Measurements from ENCODE around the gene SLC24A2. TPM values are rescaled to one million over a fixed set of nuclear protein-coding genes. Genes with fewer than 3 reads are reported as not detected.
A peak's percentile ranks its signal among the peaks of the same experiment; 100 is the strongest.

The SLC24A2 gene
- polyA plus RNA-seq, 3 donors from 2014 or later = not detected

DNA sequence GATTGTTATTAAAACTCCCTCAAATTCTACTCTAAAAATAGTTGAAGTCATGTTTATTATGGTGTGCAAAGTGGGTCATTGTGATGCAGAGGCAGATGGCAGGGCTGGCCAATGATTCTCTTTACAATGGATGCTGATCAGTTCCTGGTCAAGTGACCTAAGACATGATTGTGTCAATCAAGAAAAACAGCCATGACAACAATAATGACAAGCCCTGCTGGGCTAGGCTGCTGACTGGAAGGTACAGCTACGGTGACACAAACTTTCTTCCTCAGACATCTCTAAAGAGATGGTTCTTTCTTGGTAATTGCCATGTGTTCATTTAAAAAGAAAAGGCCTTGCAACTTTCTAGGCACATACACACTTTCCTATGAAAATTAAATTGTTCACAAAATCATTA, 3.6 kb downstream of the SLC24A2 start:
- DNase-seq = no peak
- H3K36me3 Mint-ChIP-seq = no peaks in the 10 kb centered on the region
- no peak overlapping the region for H3K27ac Mint-ChIP-seq
- H3K4me1 Mint-ChIP-seq = no peaks in the 10 kb centered on the region
- peaks cover 0 to 6% (median under 1%) of the 10 kb centered on the region in 6 donors for H3K9me3 Mint-ChIP-seq
- H3K27me3 Mint-ChIP-seq (ENCODE audit: low read depth in 3 of 3) = peaks cover 0 to 9% (median 6%) of the 10 kb centered on the region in 3 donors
- no peak overlapping the region for H3K4me3 Mint-ChIP-seq

DNA sequence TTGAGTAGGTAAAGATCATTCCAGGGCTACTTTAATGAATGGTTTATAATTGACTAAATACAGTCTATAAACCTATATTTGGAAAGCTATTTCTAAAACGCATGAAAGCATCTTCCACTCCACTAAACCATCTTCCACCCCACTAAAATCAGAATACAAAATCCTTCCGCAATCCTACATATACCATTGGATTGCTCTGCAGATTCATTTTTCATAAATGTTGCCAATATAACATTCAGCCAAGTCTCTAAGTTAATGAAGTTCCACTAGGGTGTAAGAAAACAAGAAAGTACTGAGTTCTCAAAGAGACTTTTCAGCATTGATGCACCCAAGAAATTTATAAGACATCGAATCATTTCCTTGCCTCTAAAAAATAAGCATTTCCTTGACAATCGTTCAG, 4.7 kb downstream of the SLC24A2 start:
- no peak for DNase-seq
- H3K4me3 Mint-ChIP-seq = no peak overlapping the region
- H3K27me3 Mint-ChIP-seq (ENCODE audit: low read depth in 3 of 3) = peaks cover 1 to 8% (median 2%) of the 10 kb centered on the region in 3 donors
- no peaks in the 10 kb centered on the region for H3K4me1 Mint-ChIP-seq
- no peaks in the 10 kb centered on the region for H3K36me3 Mint-ChIP-seq
- no peak overlapping the region for H3K27ac Mint-ChIP-seq
- peaks cover 0 to 7% (median under 1%) of the 10 kb centered on the region in 6 donors for H3K9me3 Mint-ChIP-seq

DNA sequence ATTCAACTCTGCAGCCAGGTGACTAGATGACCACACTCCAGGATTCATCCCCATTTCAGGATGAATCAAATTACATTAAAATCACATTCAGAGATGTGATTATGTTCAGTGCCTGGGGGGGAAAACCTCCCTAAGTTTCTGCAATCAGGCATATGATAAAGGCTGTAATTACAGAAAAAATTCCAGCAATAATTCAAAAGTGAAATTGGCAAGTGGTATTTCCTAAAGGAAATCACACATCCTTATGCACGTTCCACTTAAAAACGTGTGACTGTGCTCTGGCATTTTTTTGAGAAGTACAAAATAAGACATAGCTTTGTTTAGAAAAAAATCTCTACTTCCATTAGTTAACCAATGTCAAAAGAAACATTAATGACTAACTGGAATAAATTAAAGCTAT, 5.3 kb downstream of the SLC24A2 start:
- no peak overlapping the region for H3K4me3 Mint-ChIP-seq
- no peaks in the 10 kb centered on the region for H3K4me1 Mint-ChIP-seq
- peaks cover 0 to 7% (median 2%) of the 10 kb centered on the region in 6 donors for H3K9me3 Mint-ChIP-seq
- peaks cover 1 to 6% (median 4%) of the 10 kb centered on the region in 3 donors for H3K27me3 Mint-ChIP-seq (ENCODE audit: low read depth in 3 of 3)
- no peak for DNase-seq
- no peak overlapping the region for H3K27ac Mint-ChIP-seq
- H3K36me3 Mint-ChIP-seq = no peaks in the 10 kb centered on the region

GRCh38 chr9:19782005-19782404, 6.8 kb downstream of the SLC24A2 start:
- Mint-ChIP-seq H3K9me3 (peaks cover 0 to 7% (median 2%) of the 10 kb centered on the region in 6 donors), H3K4me1 (no peaks in the 10 kb centered on the region), H3K4me3 (no peak overlapping the region)

DNA sequence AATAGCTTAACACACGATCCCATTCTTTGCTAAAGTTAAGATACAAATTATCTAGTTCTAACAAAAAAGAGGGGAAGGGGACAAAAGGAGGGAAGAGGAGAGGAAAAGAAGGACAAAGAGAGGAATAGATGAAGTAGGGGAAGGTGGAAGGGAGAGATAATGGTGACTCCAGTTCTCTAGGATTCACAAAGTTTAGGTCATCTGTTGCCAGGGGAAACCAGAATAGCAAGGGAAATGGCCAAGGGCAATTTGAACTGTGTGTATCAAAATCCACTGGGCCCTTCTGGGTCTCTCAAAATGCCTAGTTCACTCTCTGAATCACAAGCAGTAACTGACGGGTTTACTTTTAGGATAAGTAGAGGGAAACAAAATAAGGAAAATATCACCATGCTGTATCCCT, 7.6 kb downstream of the SLC24A2 start:
- DNase-seq = no peak
- peaks cover 0 to 7% (median 2%) of the 10 kb centered on the region in 6 donors for H3K9me3 Mint-ChIP-seq
- no peaks in the 10 kb centered on the region for H3K36me3 Mint-ChIP-seq
- H3K27me3 Mint-ChIP-seq (ENCODE audit: low read depth in 3 of 3) = peaks cover 1 to 6% (median 4%) of the 10 kb centered on the region in 3 donors
- no peak overlapping the region for H3K4me3 Mint-ChIP-seq
- no peaks in the 10 kb centered on the region for H3K4me1 Mint-ChIP-seq
- H3K27ac Mint-ChIP-seq = no peak overlapping the region

More at GRCh38 chr9:19782005-19782404, 6.8 kb downstream of the SLC24A2 start:
- Mint-ChIP-seq H3K36me3 (no peaks in the 10 kb centered on the region), H3K27ac (no peak overlapping the region), H3K27me3 (ENCODE audit: low read depth in 3 of 3) (peaks cover 1 to 6% (median 4%) of the 10 kb centered on the region in 3 donors)
- DNase-seq = no peak

GRCh38 chr9:19771446-19771845, 17.4 kb downstream of the SLC24A2 start:
- no peak for DNase-seq
- peaks cover 0 to 7% (median 2%) of the 10 kb centered on the region in 6 donors for H3K9me3 Mint-ChIP-seq
- H3K36me3 Mint-ChIP-seq = no peaks in the 10 kb centered on the region
- no peaks in the 10 kb centered on the region for H3K4me1 Mint-ChIP-seq
- no peak overlapping the region for H3K27ac Mint-ChIP-seq
- peaks cover 0 to 2% (median 2%) of the 10 kb centered on the region in 3 donors for H3K27me3 Mint-ChIP-seq (ENCODE audit: low read depth in 3 of 3)
- no peak overlapping the region for H3K4me3 Mint-ChIP-seq

- no peak overlapping the region for H3K27ac Mint-ChIP-seq
Measured at GRCh38 chr9:19770973-19771372, 17.9 kb downstream of the SLC24A2 start.

GRCh38 chr9:19769213-19769612, 19.6 kb downstream of the SLC24A2 start:
- Mint-ChIP-seq H3K4me1 (no peaks in the 10 kb centered on the region), H3K4me3 (no peak overlapping the region), H3K9me3 (peaks cover 8 to 25% (median 11%) of the 10 kb centered on the region in 6 donors), H3K27ac (no peak overlapping the region), H3K36me3 (peaks cover 0 to 6% (median 0%) of the 10 kb centered on the region in 3 donors), H3K27me3 (ENCODE audit: low read depth in 3 of 3) (peaks cover 0 to 2% (median 2%) of the 10 kb centered on the region in 3 donors)
- DNase-seq = no peak

More at GRCh38 chr9:19770973-19771372, 17.9 kb downstream of the SLC24A2 start:
- peaks cover 0 to 1% (median 0%) of the 10 kb centered on the region in 3 donors for H3K36me3 Mint-ChIP-seq
- no peak for DNase-seq
- H3K27me3 Mint-ChIP-seq (ENCODE audit: low read depth in 3 of 3) = peaks cover 0 to 2% (median 2%) of the 10 kb centered on the region in 3 donors
- H3K4me1 Mint-ChIP-seq = no peaks in the 10 kb centered on the region
- H3K9me3 Mint-ChIP-seq = peaks cover under 1 to 12% (median 4%) of the 10 kb centered on the region in 6 donors
- no peak overlapping the region for H3K4me3 Mint-ChIP-seq

- H3K4me1 Mint-ChIP-seq = no peaks in the 10 kb centered on the region
- no peak for DNase-seq
- peaks cover 8 to 26% (median 13%) of the 10 kb centered on the region in 6 donors for H3K9me3 Mint-ChIP-seq
- H3K36me3 Mint-ChIP-seq = peaks cover 0 to 6% (median 0%) of the 10 kb centered on the region in 3 donors
- H3K27ac Mint-ChIP-seq = no peak overlapping the region
- H3K27me3 Mint-ChIP-seq (ENCODE audit: low read depth in 3 of 3) = peaks cover 0 to 2% (median 2%) of the 10 kb centered on the region in 3 donors
- no peak overlapping the region for H3K4me3 Mint-ChIP-seq
Measured at GRCh38 chr9:19768798-19769197, 20.0 kb downstream of the SLC24A2 start.

DNA sequence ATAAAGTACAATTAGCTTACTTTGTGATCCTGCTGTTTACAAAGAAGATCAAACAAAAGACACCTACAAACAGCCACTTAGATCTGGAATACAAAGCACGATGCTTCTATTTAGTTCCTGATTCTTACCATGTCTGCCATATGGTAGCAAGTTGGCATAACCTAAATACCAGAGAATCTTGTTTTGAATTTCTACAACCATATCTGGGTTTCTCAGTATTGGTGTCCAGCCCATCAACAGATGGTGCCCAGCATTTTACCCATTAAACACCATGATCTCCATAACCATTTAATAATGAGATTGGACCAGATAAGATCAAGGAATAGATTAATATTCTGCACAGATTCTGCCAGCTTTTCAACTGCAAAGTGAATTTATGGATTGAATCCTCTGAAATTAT, 29.8 kb downstream of the SLC24A2 start:
- no peak overlapping the region for H3K27ac Mint-ChIP-seq
- H3K4me1 Mint-ChIP-seq = no peaks in the 10 kb centered on the region
- no peaks in the 10 kb centered on the region for H3K36me3 Mint-ChIP-seq
- no peak overlapping the region for H3K4me3 Mint-ChIP-seq
- DNase-seq = no peak
- H3K9me3 Mint-ChIP-seq = peaks cover 0 to 8% (median 3%) of the 10 kb centered on the region in 6 donors
- no peaks in the 10 kb centered on the region for H3K27me3 Mint-ChIP-seq (ENCODE audit: low read depth in 3 of 3)

- no peak overlapping the region for H3K27ac Mint-ChIP-seq
- peaks cover 0 to 5% (median 1%) of the 10 kb centered on the region in 6 donors for H3K9me3 Mint-ChIP-seq
Measured at GRCh38 chr9:19757745-19758144, 31.1 kb downstream of the SLC24A2 start.

DNA sequence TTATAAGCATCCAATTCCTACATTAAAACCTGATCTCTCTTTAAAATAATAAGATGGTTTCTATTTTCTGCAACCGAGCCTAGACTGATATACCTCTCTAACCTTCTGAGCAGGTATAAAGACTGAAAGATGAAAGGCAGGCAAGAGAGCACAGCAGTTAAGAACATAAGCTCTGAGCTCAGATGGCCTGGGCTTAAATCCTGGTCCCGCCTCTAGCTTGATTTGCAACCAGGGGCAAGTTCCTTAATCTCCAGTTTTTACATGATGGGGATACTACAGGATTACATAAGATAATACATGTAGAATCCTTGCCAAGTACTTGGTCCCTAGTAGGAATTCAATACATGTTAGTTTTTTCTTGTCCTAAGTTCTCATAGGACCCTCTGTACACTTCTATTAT, 33.9 kb downstream of the SLC24A2 start:
- no peaks in the 10 kb centered on the region for H3K4me1 Mint-ChIP-seq
- H3K9me3 Mint-ChIP-seq = peaks cover 0 to 7% (median 0%) of the 10 kb centered on the region in 6 donors
- no peak for DNase-seq
- H3K4me3 Mint-ChIP-seq = no peak overlapping the region
- no peak overlapping the region for H3K27ac Mint-ChIP-seq
- peaks cover 0 to 3% (median 0%) of the 10 kb centered on the region in 3 donors for H3K27me3 Mint-ChIP-seq (ENCODE audit: low read depth in 3 of 3)
- H3K36me3 Mint-ChIP-seq = no peaks in the 10 kb centered on the region

More at GRCh38 chr9:19757745-19758144, 31.1 kb downstream of the SLC24A2 start:
- no peaks in the 10 kb centered on the region for H3K27me3 Mint-ChIP-seq (ENCODE audit: low read depth in 3 of 3)
- no peak overlapping the region for H3K4me3 Mint-ChIP-seq
- no peaks in the 10 kb centered on the region for H3K4me1 Mint-ChIP-seq
- no peak for DNase-seq
- no peaks in the 10 kb centered on the region for H3K36me3 Mint-ChIP-seq

DNA sequence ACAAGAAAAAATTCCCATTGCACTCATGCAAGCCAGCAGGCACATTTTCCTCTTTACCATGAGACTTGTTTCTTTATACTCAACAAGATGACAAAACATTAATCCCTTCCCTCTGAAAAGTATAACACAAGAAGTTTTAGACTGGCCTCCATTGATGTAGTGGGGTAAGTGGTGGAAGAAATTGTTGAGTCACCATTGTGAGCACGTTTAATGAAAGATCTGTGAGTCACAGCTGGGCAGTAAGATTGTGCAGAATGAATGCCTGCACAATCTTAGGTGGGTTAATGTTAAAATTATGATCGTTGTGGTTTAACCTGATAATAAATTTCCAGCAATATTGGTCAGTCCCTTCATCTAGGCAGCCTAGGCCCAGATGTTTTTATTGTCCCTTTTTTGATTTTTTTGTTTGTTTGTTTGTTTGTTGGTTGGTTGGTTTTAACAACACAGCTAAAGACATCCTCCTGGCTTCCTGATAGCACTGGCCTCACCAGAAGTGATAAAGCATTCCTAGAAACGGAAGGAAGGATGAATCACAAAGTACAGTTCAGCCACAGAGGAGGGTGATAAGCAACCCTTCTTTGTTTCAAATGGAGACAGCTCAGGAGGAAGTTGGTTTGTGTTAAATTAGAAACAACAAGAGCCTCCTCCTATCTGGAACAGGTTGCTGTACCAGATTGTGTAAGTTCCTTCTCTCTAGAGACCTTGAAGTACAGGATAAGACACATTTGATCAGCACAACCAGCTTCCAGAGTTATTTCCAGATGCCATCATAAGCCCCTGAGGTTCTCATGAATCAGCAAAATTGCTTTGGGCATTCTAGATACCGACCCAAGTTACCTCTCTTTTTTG, 40.3 kb downstream of the SLC24A2 start:
- Mint-ChIP-seq H3K27me3 (ENCODE audit: low read depth in 3 of 3) (peaks cover 0 to 7% (median 0%) of the 10 kb centered on the region in 3 donors), H3K9me3 (peaks cover 0 to 5% (median 0%) of the 10 kb centered on the region in 6 donors), H3K4me1 (no peaks in the 10 kb centered on the region), H3K4me3 (peak overlapping the region in 1 of 5 donors; percentile 79), H3K36me3 (no peaks in the 10 kb centered on the region), H3K27ac (peak overlapping the region in 2 of 6 donors; percentile 79 to 84)
- DNase-seq = no peak

- Mint-ChIP-seq H3K27me3 (ENCODE audit: low read depth in 3 of 3) (peaks cover 0 to 7% (median 0%) of the 10 kb centered on the region in 3 donors), H3K4me1 (no peaks in the 10 kb centered on the region), H3K36me3 (no peaks in the 10 kb centered on the region), H3K27ac (no peak overlapping the region), H3K4me3 (no peak overlapping the region), H3K9me3 (peaks cover 0 to 4% (median 0%) of the 10 kb centered on the region in 6 donors)
- no peak for DNase-seq
Measured at GRCh38 chr9:19746223-19746622, 42.6 kb downstream of the SLC24A2 start.

Data from immature natural killer cell (primary cell).